H1 (cell line): ENCODE measurements around the gene RCAN2. TPM values are rescaled to one million over a fixed set of nuclear protein-coding genes. Genes with fewer than 3 reads are reported as not detected.

ENCODE experiments used
- CTCF ChIA-PET: fragments of 300-600 bp; sonication (Branson Sonifier 250); formaldehyde crosslinking; loops from one replicate; lab custom pipeline; 2021; ENCODE audit not compliant: partially characterized antibody; lab: Charles Lee
- POLR2A ChIA-PET: fragments of 300-600 bp; sonication (Branson Sonifier 250); formaldehyde crosslinking; loops from one replicate; lab custom pipeline; 2021; ENCODE audit warnings: inconsistent platforms; ENCODE audit not compliant: partially characterized antibody; lab: Charles Lee
- DNase-seq, 2 experiments: peaks; one replicate each; pipeline versions ENCODE4 v3.0.0 to v3.0.0-alpha.2; 2010 to 2022; ENCODE audit warnings: low spot score in 2 of 2, low read depth in 1 of 2, mixed read lengths in 1 of 2
- FAIRE-seq: peaks from 2 replicates; lab custom pipeline; 2011; peaks lifted over from hg19 to GRCh38; lab: Jason Lieb, UNC
- H2AFZ ChIP-seq: 2 replicates; pipeline ENCODE4 v1.8.1; 2012; ENCODE audit warnings: low read length, inconsistent platforms
- H2AK5ac ChIP-seq: 2 replicates; pipeline ENCODE4 v1.6.1; 2013; ENCODE audit warnings: low read depth, low read length
- H2BK120ac ChIP-seq: replicated peaks from 2 replicates; pipeline ENCODE3; 2013; ENCODE audit warnings: low read depth, low read length, inconsistent platforms
- H2BK12ac ChIP-seq: 2 replicates; pipeline ENCODE4 v1.6.1; 2013; ENCODE audit warnings: low read depth, low read length
- H2BK15ac ChIP-seq: 2 replicates; pipeline ENCODE4 v1.6.1; 2013; ENCODE audit warnings: low read length
- H2BK20ac ChIP-seq: 2 replicates; pipeline ENCODE4 v1.6.1; 2013; ENCODE audit warnings: low read length
- H2BK5ac ChIP-seq: 2 replicates; pipeline ENCODE4 v1.6.1; 2013; ENCODE audit warnings: low read depth, low read length
- H3K14ac ChIP-seq: 2 replicates; pipeline ENCODE4 v1.6.1; 2013; ENCODE audit warnings: inconsistent platforms; ENCODE audit not compliant: insufficient read length
- H3K18ac ChIP-seq: 2 replicates; pipeline ENCODE4 v1.6.1; 2013; ENCODE audit warnings: low read length; ENCODE audit errors: extremely low read depth
- H3K23ac ChIP-seq: 2 replicates; pipeline ENCODE4 v1.6.1; 2013; ENCODE audit warnings: inconsistent platforms; ENCODE audit not compliant: insufficient read length
- H3K23me2 ChIP-seq: 2 replicates; pipeline ENCODE4 v1.6.1; 2013; ENCODE audit warnings: low read depth, low read length
- H3K27ac ChIP-seq: 2 replicates; pipeline ENCODE4 v1.6.1; 2011; ENCODE audit warnings: low read depth, low read length, inconsistent platforms
- H3K27me3 ChIP-seq, 4 experiments: replicated peaks in 1 of 4; 1 replicate in 1 of 4; 2 replicates in 3 of 4; pipeline versions ENCODE4 v1.6.1 to v1.8.1; 2011 to 2013; ENCODE audit warnings: low read length in 3 of 4, mild to moderate bottlenecking in 3 of 4, inconsistent platforms in 2 of 4, mixed read lengths in 2 of 4, moderate library complexity in 1 of 4; ENCODE audit not compliant: control insufficient read depth in 3 of 4, insufficient read depth in 3 of 4; ENCODE audit errors: extremely low read depth in 1 of 4
- H3K36me3 ChIP-seq, 4 experiments: 2 replicates each; pipeline versions ENCODE4 v1.6.1 to v1.8.1; 2011 to 2013; ENCODE audit warnings: mild to moderate bottlenecking in 4 of 4, low read length in 3 of 4, moderate library complexity in 2 of 4, control low read depth in 1 of 4, inconsistent platforms in 1 of 4; ENCODE audit not compliant: insufficient read depth in 4 of 4, control insufficient read depth in 2 of 4
- H3K4ac ChIP-seq: replicated peaks from 2 replicates; pipeline ENCODE3; 2013; ENCODE audit warnings: low read length, low read depth, mixed read lengths, inconsistent platforms; ENCODE audit not compliant: insufficient read length
- H3K4me1 ChIP-seq, 4 experiments: replicated peaks in 1 of 4; 1 replicate in 1 of 4; 2 replicates in 3 of 4; pipeline versions ENCODE4 v1.6.1 to v1.8.1; 2011 to 2013; ENCODE audit warnings: low read length in 3 of 4, inconsistent platforms in 2 of 4, mixed read lengths in 1 of 4; ENCODE audit not compliant: insufficient read depth in 4 of 4, control insufficient read depth in 3 of 4
- H3K4me2 ChIP-seq, 2 experiments: 2 replicates each; pipeline versions ENCODE4 v1.6.1 to v1.8.1; 2011 to 2013; ENCODE audit warnings: low read depth in 2 of 2, low read length in 2 of 2, control low read depth in 1 of 2, inconsistent platforms in 1 of 2, mild to moderate bottlenecking in 1 of 2; ENCODE audit not compliant: insufficient read depth in 1 of 2
- H3K4me3 ChIP-seq, 4 experiments: fragments of 200-600, 300-600 bp in 1 of 4; sonication (generic), shearing (Covaris generic), sonication (Bioruptor Twin) in 1 of 4; 2 replicates each; pipeline versions ENCODE4 v1.5.1 to v1.8.1; 2011 to 2016; ENCODE audit warnings: low read length in 4 of 4, low read depth in 3 of 4, control low read depth in 2 of 4, inconsistent platforms in 2 of 4, mild to moderate bottlenecking in 2 of 4, mixed read lengths in 1 of 4, moderate library complexity in 1 of 4; ENCODE audit not compliant: insufficient read depth in 2 of 4; ENCODE audit errors: extremely low read depth in 1 of 4
- H3K56ac ChIP-seq: replicated peaks from 2 replicates; pipeline ENCODE3; 2013; ENCODE audit warnings: low read depth, mild to moderate bottlenecking, mixed read lengths, low read length, inconsistent platforms; ENCODE audit not compliant: insufficient read length
- H3K79me1 ChIP-seq: 2 replicates; pipeline ENCODE4 v1.6.1; 2013; ENCODE audit warnings: low read depth, low read length, control low read depth
- H3K79me2 ChIP-seq, 2 experiments: 2 replicates each; pipeline versions ENCODE4 v1.6.1 to v1.8.1; 2012 to 2013; ENCODE audit warnings: low read length in 2 of 2, mild to moderate bottlenecking in 2 of 2, inconsistent platforms in 1 of 2; ENCODE audit not compliant: insufficient read depth in 2 of 2, control insufficient read depth in 1 of 2
- H3K9ac ChIP-seq, 4 experiments: replicated peaks in 1 of 4; 1 replicate in 1 of 4; 2 replicates in 3 of 4; pipeline versions ENCODE4 v1.6.1 to v1.8.1; 2011 to 2013; ENCODE audit warnings: low read depth in 3 of 4, low read length in 3 of 4, control low read depth in 2 of 4, mild to moderate bottlenecking in 2 of 4, moderate library complexity in 2 of 4, inconsistent platforms in 1 of 4; ENCODE audit errors: extremely low read depth in 1 of 4
- H3K9me3 ChIP-seq, 2 experiments: 2 replicates each; pipeline versions ENCODE4 v1.6.1 to v1.8.1; 2012 to 2013; ENCODE audit warnings: mild to moderate bottlenecking in 2 of 2, moderate library complexity in 2 of 2, control low read depth in 1 of 2, inconsistent platforms in 1 of 2, low read depth in 1 of 2, low read length in 1 of 2, mixed read lengths in 1 of 2; ENCODE audit not compliant: insufficient read depth in 2 of 2
- H4K20me1 ChIP-seq, 2 experiments: replicated peaks in 1 of 2; 2 replicates each; pipeline versions ENCODE3 to v1.8.1; 2011 to 2013; ENCODE audit warnings: inconsistent platforms in 2 of 2, low read length in 2 of 2, mild to moderate bottlenecking in 1 of 2; ENCODE audit not compliant: insufficient read depth in 2 of 2, control insufficient read depth in 1 of 2
- H4K5ac ChIP-seq: 2 replicates; pipeline ENCODE4 v1.6.1; 2013; ENCODE audit warnings: low read length, low read depth, mixed read lengths, inconsistent platforms; ENCODE audit not compliant: insufficient read length
- H4K8ac ChIP-seq: 2 replicates; pipeline ENCODE4 v1.8.0; 2013; ENCODE audit warnings: mild to moderate bottlenecking, moderate library complexity, low read length, inconsistent platforms; ENCODE audit not compliant: insufficient read depth; ENCODE audit errors: extremely low read depth
- H4K91ac ChIP-seq: replicated peaks from 2 replicates; pipeline ENCODE3; 2013; ENCODE audit warnings: low read length, mixed read lengths, inconsistent platforms; ENCODE audit not compliant: insufficient read length
- BRCA1 ChIP-seq: IDR thresholded peaks from 2 replicates; pipeline ENCODE4 v1.6.1; 2012; ENCODE audit warnings: low read depth, low read length, improper control_type of control experiment
- CEBPB ChIP-seq: IDR thresholded peaks from 2 replicates; pipeline ENCODE4 v1.6.1; 2012; ENCODE audit warnings: low read depth, low read length
- CHD1 ChIP-seq: IDR thresholded peaks from 2 replicates; pipeline ENCODE4 v1.6.1; 2012; ENCODE audit warnings: low read depth, low read length, improper control_type of control experiment
- EGR1 ChIP-seq: IDR thresholded peaks from 2 replicates; pipeline ENCODE4 v1.6.1; 2011; ENCODE audit warnings: low read depth, low read length, borderline replicate concordance
- GTF2F1 ChIP-seq: IDR thresholded peaks from 2 replicates; pipeline ENCODE4 v1.6.1; 2012; ENCODE audit warnings: low read depth, low read length, improper control_type of control experiment, borderline replicate concordance
- JUN ChIP-seq: IDR thresholded peaks from 2 replicates; pipeline ENCODE4 v1.6.1; 2011; ENCODE audit warnings: low read depth, mild to moderate bottlenecking, improper control_type of control experiment, low read length
- JUND ChIP-seq: IDR thresholded peaks from 2 replicates; pipeline ENCODE4 v1.6.1; 2011; ENCODE audit warnings: mild to moderate bottlenecking, improper control_type of control experiment, low read length
- MAFK ChIP-seq: IDR thresholded peaks from 2 replicates; pipeline ENCODE4 v1.6.1; 2012; ENCODE audit warnings: low read depth, mild to moderate bottlenecking, improper control_type of control experiment, low read length
- PHF8 ChIP-seq: fragments of 200-600 bp; sonication (generic); conservative IDR thresholded peaks from 2 replicates; pipeline ENCODE4 v1.7.1; 2012; ENCODE audit warnings: low read depth, mild to moderate bottlenecking, inconsistent platforms, low read length, moderate library complexity
- TAF1 ChIP-seq: IDR thresholded peaks from 2 replicates; pipeline ENCODE4 v1.6.1; 2011; ENCODE audit warnings: mild to moderate bottlenecking, low read depth, low read length
- USF2 ChIP-seq: IDR thresholded peaks from 2 replicates; pipeline ENCODE4 v1.6.1; 2011; ENCODE audit warnings: low read length, improper control_type of control experiment
- ZNF274 ChIP-seq: IDR thresholded peaks from 2 replicates; pipeline ENCODE4 v1.7.0; 2012; ENCODE audit warnings: low read length, borderline replicate concordance; ENCODE audit errors: extremely low read depth
- WGBS, 2 experiments: shearing (Covaris generic) in 1 of 2; methylation state at CpG; one replicate each; pipeline versions ENCODE4 v1.1.6 to v1.1.7; 2013 to 2015; ENCODE audit warnings: low lambda C conversion rate in 2 of 2, mixed read lengths in 2 of 2, inconsistent platforms in 1 of 2, low coverage in 1 of 2, missing lambda C conversion rate in 1 of 2; ENCODE audit not compliant: insufficient replicate concordance in 2 of 2, insufficient coverage in 1 of 2, insufficient read length in 1 of 2; ENCODE audit errors: extremely low coverage in 1 of 2, missing lambda C conversion rate in 1 of 2; 5-methylcytosine and 5-hydroxymethylcytosine counted together
- polyA plus RNA-seq, 7 experiments: library from polyadenylated mRNA; depleted of rRNA in 3 of 7; stranded (reverse) in 5 of 7; unstranded in 2 of 7; fragments of >200 nt in 5 of 7; fragments of 200-250 nt in 2 of 7; gene quantifications; 1 replicate in 5 of 7; 2 replicates in 1 of 7; 4 replicates in 1 of 7; pipeline versions ENCODE4 v1.2.1 to v1.2.3, GENCODE V29; 2011 to 2013; ENCODE audit warnings: missing spikeins in 2 of 7, mixed read lengths in 2 of 7
- total RNA-seq: library from RNA; stranded (reverse); fragmentation: NEBNext Ultra II Directional; extraction: Animal tissue kit (Norgen Biotek cat#: 25700); gene quantifications from 2 replicates; pipeline ENCODE4 v1.2.1, GENCODE V29; 2021

RCAN2 gene
- total and polyA plus RNA-seq, 2 of the 8 experiments (the other 6 are each of a cell fraction or from before 2014, with no cell fraction given) = 5.0 to 8.5 TPM

- no peak overlapping the region for H4K5ac ChIP-seq
- no peak overlapping the region for H2BK15ac ChIP-seq
- no peaks in the 10 kb centered on the region for H3K27me3 ChIP-seq
- no peaks in the 10 kb centered on the region for H3K9me3 ChIP-seq
- H2BK12ac ChIP-seq = no peak overlapping the region
- no peak overlapping the region for H2BK20ac ChIP-seq
- no peak for DNase-seq
- no peak overlapping the region for H4K91ac ChIP-seq
- no peaks in the 10 kb centered on the region for H4K20me1 ChIP-seq
- H3K79me2 ChIP-seq = no peaks in the 10 kb centered on the region
- no peak for TF ChIP-seq PHF8
- TF ChIP-seq CEBPB = no peak
- TF ChIP-seq USF2 = no peak
- no peak for TF ChIP-seq GTF2F1
- TF ChIP-seq ZNF274 = no peak
- no peak for TF ChIP-seq BRCA1
- TF ChIP-seq EGR1 = no peak
- no peak for TF ChIP-seq CHD1
- TF ChIP-seq MAFK = no peak
- TF ChIP-seq TAF1 = no peak
- no peak for TF ChIP-seq JUN
- no peak for TF ChIP-seq JUND
- no peaks in the 10 kb centered on the region; a peak in 1 of 8 replicates for H3K36me3 ChIP-seq
- no peak overlapping the region for H3K4ac ChIP-seq
- no peak for FAIRE-seq
- H2AFZ ChIP-seq = no peak overlapping the region
- no peak overlapping the region for H3K27ac ChIP-seq
- H4K8ac ChIP-seq = no peak overlapping the region
- no peak overlapping the region for H2BK120ac ChIP-seq
- 0% methylated on average over 1 of the region's 1 CpG; no CpG with 5 or more reads in 1 of the 2 experiments for whole genome bisulfite sequencing, 2 experiments
- no peak overlapping the region for H3K4me2 ChIP-seq
- H2BK5ac ChIP-seq = no peak overlapping the region
- no peaks in the 10 kb centered on the region for H3K79me1 ChIP-seq
- H3K56ac ChIP-seq = no peak overlapping the region
- no peak overlapping the region for H3K9ac ChIP-seq
- no peak overlapping the region for H2AK5ac ChIP-seq
- no peak overlapping the region for H3K18ac ChIP-seq
- H3K14ac ChIP-seq = no peak overlapping the region
- peaks cover 0 to 3% (median 0%) of the 10 kb centered on the region in 4 experiments; a peak in 1 of 7 replicates for H3K4me1 ChIP-seq
- no peak overlapping the region for H3K23ac ChIP-seq
- ChIA-PET POLR2A (no interaction called here), CTCF (no interaction called here)
- H3K4me3 ChIP-seq = no peak overlapping the region
- H3K23me2 ChIP-seq = no peaks in the 10 kb centered on the region
These were observed 194.7 kb downstream of the RCAN2 start for GRCh38 chr6:46296586-46296985.
